AG09309 (cell line): ENCODE data around the gene GGNBP2.

Source experiments
- DNase-seq: peaks from one replicate; pipeline ENCODE4 v3.0.0-alpha.2; 2010; ENCODE audit warnings: low read depth
- H3K4me3 ChIP-seq: 2 replicates; pipeline ENCODE4 v1.5.1; 2011; ENCODE audit warnings: mild to moderate bottlenecking, low read depth, low read length, moderate library complexity; ENCODE audit not compliant: control insufficient read depth
- CTCF ChIP-seq: IDR thresholded peaks from 2 replicates; pipeline ENCODE4 v1.5.1; 2011; ENCODE audit warnings: mild to moderate bottlenecking, low read depth, low read length, inconsistent platforms; ENCODE audit not compliant: insufficient read depth, control insufficient read depth; ENCODE audit errors: missing control alignments

The GGNBP2 gene

GRCh38 chr17:36527621-36528250 lies 17.0 kb upstream of the GGNBP2 start:
- no peak overlapping the region for H3K4me3 ChIP-seq
- no peak for TF ChIP-seq CTCF
- DNase-seq: no peak

- DNase-seq: no peak
- TF ChIP-seq CTCF: no peak
- no peak overlapping the region for H3K4me3 ChIP-seq
Measured at GRCh38 chr17:36529121-36529520, 15.6 kb upstream of the GGNBP2 start.

GRCh38 chr17:36532435-36532975 lies 12.2 kb upstream of the GGNBP2 start:
- no peak for DNase-seq

GRCh38 chr17:36533935-36534839 lies 10.5 kb upstream of the GGNBP2 start:
- DNase-seq: no peak
- peak; percentile 54 for TF ChIP-seq CTCF
- peak overlapping the region; percentile 65 for H3K4me3 ChIP-seq

More at GRCh38 chr17:36532435-36532975, 12.2 kb upstream of the GGNBP2 start:
- H3K4me3 ChIP-seq: no peak overlapping the region
- no peak for TF ChIP-seq CTCF

- H3K4me3 ChIP-seq: peak within 1 kb of the TSS; percentile 65
- TF ChIP-seq CTCF: no peak
- DNase-seq: peak; percentile 25
Measured at GRCh38 chr17:36534840-36535668, 9.7 kb upstream of the GGNBP2 start, which contains the start of the genes MYO19 and PIGW. Gene MYO19 (minus strand): TSS chr17:36534868. CDS start chr17:36532538, 2,330 bp downstream. Gene PIGW (plus strand): TSS chr17:36534987. CDS start chr17:36537102, 2,115 bp downstream.

- no peak for DNase-seq
- no peak for TF ChIP-seq CTCF
- H3K4me3 ChIP-seq: peak overlapping the region; percentile 65
Measured at GRCh38 chr17:36535669-36536081, 9.0 kb upstream of the GGNBP2 start.
